H9 (cell line): Measurements from ENCODE around the gene SLC25A48. TPM values are rescaled to one million over a fixed set of nuclear protein-coding genes. Genes with fewer than 3 reads are reported as not detected.

Experiments
- DNase-seq: peaks from one replicate; pipeline ENCODE4 v3.0.0-alpha.2; 2017
- H2AFZ ChIP-seq: one replicate; pipeline ENCODE4 v1.6.1; 2013; ENCODE audit warnings: mild to moderate bottlenecking, low read length, control low read depth, moderate library complexity
- H2AK5ac ChIP-seq: 2 replicates; pipeline ENCODE4 v1.6.1; 2013; ENCODE audit warnings: low read length, control low read depth, mixed read lengths; ENCODE audit not compliant: insufficient read length
- H2BK120ac ChIP-seq: one replicate; pipeline ENCODE4 v1.6.1; 2013; ENCODE audit warnings: low read depth, mild to moderate bottlenecking, low read length, control low read depth, inconsistent platforms; ENCODE audit not compliant: poor library complexity, severe bottlenecking
- H2BK12ac ChIP-seq: 2 replicates; pipeline ENCODE4 v1.6.1; 2013; ENCODE audit warnings: low read length, control low read depth, mixed read lengths, low read depth; ENCODE audit not compliant: insufficient read length
- H2BK15ac ChIP-seq: 2 replicates; pipeline ENCODE4 v1.6.1; 2013; ENCODE audit warnings: low read depth, low read length, control low read depth
- H2BK20ac ChIP-seq: one replicate; pipeline ENCODE4 v1.6.1; 2013; ENCODE audit warnings: low read depth, mild to moderate bottlenecking, low read length, control low read depth, inconsistent platforms; ENCODE audit not compliant: poor library complexity, severe bottlenecking
- H2BK5ac ChIP-seq: 2 replicates; pipeline ENCODE4 v1.6.1; 2013; ENCODE audit warnings: low read length, control low read depth, mixed read lengths; ENCODE audit not compliant: insufficient read length
- H3K14ac ChIP-seq: 2 replicates; pipeline ENCODE4 v1.6.1; 2013; ENCODE audit warnings: low read length, control low read depth; ENCODE audit not compliant: insufficient read depth
- H3K18ac ChIP-seq: 2 replicates; pipeline ENCODE4 v1.6.1; 2013; ENCODE audit warnings: low read depth, mild to moderate bottlenecking, mixed read lengths, low read length, control low read depth; ENCODE audit not compliant: insufficient read length
- H3K23ac ChIP-seq: 2 replicates; pipeline ENCODE4 v1.6.1; 2013; ENCODE audit warnings: low read length, control low read depth, mixed read lengths, low read depth; ENCODE audit not compliant: insufficient read length
- H3K23me2 ChIP-seq: 2 replicates; pipeline ENCODE4 v1.6.1; 2013; ENCODE audit warnings: low read depth, mild to moderate bottlenecking, mixed read lengths, low read length, control low read depth; ENCODE audit not compliant: insufficient read length, poor library complexity, severe bottlenecking
- H3K27ac ChIP-seq: 2 replicates; pipeline ENCODE4 v1.5.1; 2013; ENCODE audit warnings: low read length, control low read depth, mixed read lengths, low read depth; ENCODE audit not compliant: insufficient read length
- H3K27me3 ChIP-seq: 2 replicates; pipeline ENCODE4 v1.6.1; 2013; ENCODE audit warnings: low read length, control low read depth, inconsistent platforms; ENCODE audit not compliant: insufficient read depth
- H3K4ac ChIP-seq: 2 replicates; pipeline ENCODE4 v1.6.1; 2013; ENCODE audit warnings: low read depth, mild to moderate bottlenecking, control low read depth, inconsistent platforms, low read length, moderate library complexity
- H3K4me1 ChIP-seq: 2 replicates; pipeline ENCODE4 v1.6.1; 2013; ENCODE audit warnings: low read length, control low read depth, inconsistent platforms; ENCODE audit not compliant: insufficient read depth
- H3K4me2 ChIP-seq: 2 replicates; pipeline ENCODE4 v1.6.1; 2013; ENCODE audit warnings: low read length, control low read depth, mixed read lengths; ENCODE audit not compliant: insufficient read length, insufficient read depth
- H3K56ac ChIP-seq: 2 replicates; pipeline ENCODE4 v1.6.1; 2013; ENCODE audit warnings: low read depth, mild to moderate bottlenecking, mixed read lengths, low read length, control low read depth; ENCODE audit not compliant: insufficient read length
- H3K79me1 ChIP-seq: 2 replicates; pipeline ENCODE4 v1.6.1; 2013; ENCODE audit warnings: low read depth, mild to moderate bottlenecking, moderate library complexity, low read length, control low read depth, inconsistent platforms; ENCODE audit not compliant: insufficient read depth, poor library complexity, severe bottlenecking
- H3K79me2 ChIP-seq: 2 replicates; pipeline ENCODE4 v1.6.1; 2013; ENCODE audit warnings: low read length, control low read depth, inconsistent platforms; ENCODE audit not compliant: insufficient read depth
- H3K9ac ChIP-seq: 2 replicates; pipeline ENCODE4 v1.6.1; 2013; ENCODE audit warnings: low read length, control low read depth, mixed read lengths; ENCODE audit not compliant: insufficient read length; ENCODE audit errors: extremely low read depth
- H3K9me3 ChIP-seq: one replicate; pipeline ENCODE4 v1.6.1; 2013; ENCODE audit warnings: low read depth, low read length, inconsistent platforms; ENCODE audit not compliant: control insufficient read depth
- H3T11ph ChIP-seq: one replicate; pipeline ENCODE4 v1.6.1; 2013; ENCODE audit warnings: mild to moderate bottlenecking, low read length, control low read depth, inconsistent platforms
- H4K20me1 ChIP-seq: one replicate; pipeline ENCODE4 v1.6.1; 2013; ENCODE audit not compliant: control insufficient read depth, insufficient read length, insufficient read depth
- H4K5ac ChIP-seq: 2 replicates; pipeline ENCODE4 v1.6.1; 2013; ENCODE audit warnings: low read depth, mild to moderate bottlenecking, mixed read lengths, low read length, control low read depth; ENCODE audit not compliant: insufficient read length
- H4K8ac ChIP-seq: replicated peaks from 2 replicates; pipeline ENCODE4 v1.6.1; 2013; ENCODE audit warnings: low read length, control low read depth, mixed read lengths, low read depth; ENCODE audit not compliant: insufficient read length
- H4K91ac ChIP-seq: 2 replicates; pipeline ENCODE4 v1.6.1; 2013; ENCODE audit warnings: low read depth, mild to moderate bottlenecking, moderate library complexity, mixed read lengths, low read length, control low read depth; ENCODE audit not compliant: insufficient read length
- H3K27ac Mint-ChIP-seq, 3 experiments: 2 replicates in 2 of 3; 3 replicates in 1 of 3; pipeline ENCODE4 v1.8.0; 2020 to 2021; ENCODE audit warnings: mixed read lengths in 3 of 3, mild to moderate bottlenecking in 1 of 3, moderate library complexity in 1 of 3
- H3K27me3 Mint-ChIP-seq: 2 replicates; pipeline ENCODE4 v1.8.0; 2021; ENCODE audit warnings: low read depth, mild to moderate bottlenecking, moderate library complexity, mixed read lengths
- H3K36me3 Mint-ChIP-seq, 3 experiments: 2 replicates in 2 of 3; 3 replicates in 1 of 3; pipeline ENCODE4 v1.8.0; 2020 to 2021; ENCODE audit warnings: low read depth in 3 of 3, mixed read lengths in 3 of 3; ENCODE audit not compliant: insufficient read depth in 1 of 3
- H3K4me1 Mint-ChIP-seq, 2 experiments: 2 replicates each; pipeline ENCODE4 v1.8.0; 2020; ENCODE audit warnings: mixed read lengths in 2 of 2
- H3K4me3 Mint-ChIP-seq, 2 experiments: 2 replicates in 1 of 2; 3 replicates in 1 of 2; pipeline ENCODE4 v1.8.0; 2020 to 2021; ENCODE audit warnings: mild to moderate bottlenecking in 2 of 2, mixed read lengths in 2 of 2, moderate library complexity in 1 of 2
- H3K9me3 Mint-ChIP-seq, 2 experiments: 2 replicates in 1 of 2; 3 replicates in 1 of 2; pipeline ENCODE4 v1.8.0; 2020; ENCODE audit warnings: mild to moderate bottlenecking in 2 of 2, mixed read lengths in 2 of 2, moderate library complexity in 1 of 2
- CTCF ChIP-seq: fragments of 200-600 bp; sonication (generic); conservative IDR thresholded peaks from 3 replicates; pipeline ENCODE4 v1.8.0; 2021; ENCODE audit warnings: antibody characterized with exemption, mild to moderate bottlenecking
- WGBS: extraction: QIAGEN DNeasy Blood & Tissue Kit; methylation state at CpG from one replicate; pipeline ENCODE4 v1.1.7; 2013; ENCODE audit warnings: missing lambda C conversion rate, low lambda C conversion rate, mixed read lengths; ENCODE audit not compliant: insufficient read length; ENCODE audit errors: extremely low coverage; 5-methylcytosine and 5-hydroxymethylcytosine counted together
- total RNA-seq: library from RNA; stranded (reverse); gene quantifications from 2 replicates; pipeline ENCODE4 v1.2.1, GENCODE V29; 2021

SLC25A48 gene
- total RNA-seq, 1 experiment from 2014 or later: 0.66 TPM

- Histone ChIP-seq H2BK120ac (no peak overlapping the region), H2AFZ (no peak overlapping the region), H3K14ac (no peak overlapping the region), H4K5ac (no peak overlapping the region), H3K9ac (no peak overlapping the region), H3K27me3 (no peaks in the 10 kb centered on the region), H3K4me1 (no peaks in the 10 kb centered on the region), H2AK5ac (no peak overlapping the region), H2BK15ac (no peak overlapping the region; the same call in 1 of the 2 replicates), H2BK12ac (no peak overlapping the region), H2BK5ac (no peak overlapping the region), H3K27ac (no peak overlapping the region), H3K4ac (no peak overlapping the region), H4K8ac (no peak overlapping the region), H3K9me3 (no peaks in the 10 kb centered on the region), H3K56ac (no peak overlapping the region), H2BK20ac (no peak overlapping the region), H3K79me2 (no peaks in the 10 kb centered on the region), H3T11ph (no peak overlapping the region), H3K18ac (no peak overlapping the region), H3K23ac (no peak overlapping the region), H4K20me1 (no peaks in the 10 kb centered on the region), H4K91ac (no peak overlapping the region), H3K4me2 (no peak overlapping the region), H3K79me1 (no peaks in the 10 kb centered on the region), H3K23me2 (no peaks in the 10 kb centered on the region)
- Mint-ChIP-seq H3K27me3 (peaks cover 6% of the 10 kb centered on the region), H3K4me3 (no peak overlapping the region), H3K9me3 (no peaks in the 10 kb centered on the region), H3K4me1 (no peaks in the 10 kb centered on the region), H3K36me3 (no peaks in the 10 kb centered on the region), H3K27ac (no peak overlapping the region)
- no CpG with 5 or more reads among the region's 11 CpGs for WGBS
- TF ChIP-seq CTCF: no peak
- DNase-seq: no peak
Measured at GRCh38 chr5:135871268-135871915, 36.9 kb downstream of the SLC25A48 start.
